Thoracic aorta (tissue), 2 donors: ENCODE data around the gene CPLANE1. TPM values are rescaled to one million over a fixed set of nuclear protein-coding genes. Genes with fewer than 3 reads are reported as not detected.
"Not testable (repeated sequence)": the region's sequence is repeated elsewhere in the genome, so short reads cannot be mapped to it uniquely, and the experiment has no call there.

Experiments used
- ATAC-seq: fragments of 150-250 bp; one replicate; pipeline ENCODE4 v1.8.0; 2017; ENCODE audit warnings: low read depth; ENCODE audit not compliant: insufficient number of reproducible peaks, low FRiP score
- DNase-seq: peaks from one replicate; pipeline ENCODE4 v3.0.0-alpha.2; 2020; ENCODE audit warnings: low spot score
- H3K27ac ChIP-seq, 2 donors: fragments of 200-600 bp; sonication (generic); 1 replicate in 1 of 2; 2 replicates in 1 of 2; pipeline ENCODE4 v1.5.1; 2016; ENCODE audit warnings: mild to moderate bottlenecking in 2 of 2, moderate library complexity in 2 of 2
- H3K27me3 ChIP-seq: fragments of 200-600 bp; sonication (generic); replicated peaks from 2 replicates; pipeline ENCODE4 v1.6.0; 2016; ENCODE audit warnings: mild to moderate bottlenecking; ENCODE audit not compliant: insufficient read depth
- H3K36me3 ChIP-seq: fragments of 200-600 bp; sonication (generic); one replicate; pipeline ENCODE4 v1.5.1; 2016
- H3K4me1 ChIP-seq, 2 donors: fragments of 200-600 bp; sonication (generic); 1 replicate in 1 of 2; 2 replicates in 1 of 2; pipeline versions ENCODE4 v1.5.1 to v1.6.0; 2016; ENCODE audit warnings: low read depth in 2 of 2, mild to moderate bottlenecking in 1 of 2; ENCODE audit not compliant: control insufficient read depth in 1 of 2
- H3K4me3 ChIP-seq: fragments of 200-600 bp; sonication (generic); 2 replicates; pipeline ENCODE4 v1.5.1; 2016; ENCODE audit warnings: mild to moderate bottlenecking
- H3K9me3 ChIP-seq: fragments of 200-600 bp; sonication (generic); 2 replicates; pipeline ENCODE4 v1.5.1; 2016
- CTCF ChIP-seq: fragments of 200-600 bp; sonication (generic); IDR thresholded peaks from one replicate; pipeline ENCODE4 v1.5.1; 2019; ENCODE audit warnings: antibody characterized with exemption
- total RNA-seq, 2 donors: library from RNA; depleted of rRNA; stranded (reverse); fragments of >200 nt; gene quantifications; one replicate each; pipeline versions ENCODE4 v1.1.0 to v1.2.3, GENCODE V29; 2016

The CPLANE1 gene
- total RNA-seq, 2 donors from 2014 or later = 24.1 to 44.0 TPM

DNA sequence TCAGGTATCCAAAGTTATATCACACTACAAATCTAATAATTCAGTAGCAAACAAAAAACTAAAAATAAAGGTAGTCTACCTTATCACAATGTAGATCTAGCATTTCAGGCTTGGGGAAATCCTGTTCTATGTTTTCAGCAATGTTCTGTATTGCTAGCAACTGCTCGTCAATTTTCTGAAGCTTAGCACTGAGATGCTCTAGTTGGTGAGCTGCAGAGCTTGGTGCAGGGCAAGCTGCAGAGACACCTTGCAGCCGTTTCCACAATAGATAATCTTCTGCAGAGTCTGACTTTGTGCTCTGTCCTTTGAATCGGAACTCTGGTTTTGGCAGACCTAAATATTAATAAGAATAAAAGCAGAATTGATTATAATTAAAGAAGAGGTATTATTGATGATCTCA is 95.5 kb downstream of the CPLANE1 start:
- Histone ChIP-seq H3K36me3 (peaks cover 41% of the 10 kb centered on the region), H3K4me1 (no peaks in the 10 kb centered on the region), H3K4me3 (no peak overlapping the region), H3K27me3 (no peaks in the 10 kb centered on the region), H3K27ac (no peak overlapping the region), H3K9me3 (no peaks in the 10 kb centered on the region)
- no peak for TF ChIP-seq CTCF
- DNase-seq (no peak), ATAC-seq (no peak)

DNA sequence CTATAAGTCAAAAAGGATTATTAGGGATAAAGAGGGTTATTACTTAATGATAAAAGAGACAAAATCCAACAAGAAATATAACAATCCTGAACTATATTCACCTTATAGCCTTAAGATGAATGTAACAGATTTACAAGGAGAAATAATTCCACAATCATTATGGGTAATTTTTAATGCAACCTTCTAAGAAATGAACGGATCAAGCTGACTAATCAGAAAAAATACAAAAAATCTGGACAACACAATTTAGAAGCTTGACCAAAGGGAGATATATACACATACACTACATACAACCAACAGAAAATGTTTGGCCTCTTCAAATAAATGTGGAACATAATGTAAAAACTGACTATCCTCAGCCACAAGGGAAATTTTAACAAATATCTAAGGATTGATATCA is 102.3 kb downstream of the CPLANE1 start:
- Histone ChIP-seq H3K4me1 (no peaks in the 10 kb centered on the region), H3K9me3 (no peaks in the 10 kb centered on the region), H3K36me3 (peaks cover 34% of the 10 kb centered on the region), H3K27me3 (no peaks in the 10 kb centered on the region), H3K4me3 (no peak overlapping the region), H3K27ac (no peak overlapping the region)
- ATAC-seq (no peak), DNase-seq (no peak)
- TF ChIP-seq CTCF = no peak

DNA sequence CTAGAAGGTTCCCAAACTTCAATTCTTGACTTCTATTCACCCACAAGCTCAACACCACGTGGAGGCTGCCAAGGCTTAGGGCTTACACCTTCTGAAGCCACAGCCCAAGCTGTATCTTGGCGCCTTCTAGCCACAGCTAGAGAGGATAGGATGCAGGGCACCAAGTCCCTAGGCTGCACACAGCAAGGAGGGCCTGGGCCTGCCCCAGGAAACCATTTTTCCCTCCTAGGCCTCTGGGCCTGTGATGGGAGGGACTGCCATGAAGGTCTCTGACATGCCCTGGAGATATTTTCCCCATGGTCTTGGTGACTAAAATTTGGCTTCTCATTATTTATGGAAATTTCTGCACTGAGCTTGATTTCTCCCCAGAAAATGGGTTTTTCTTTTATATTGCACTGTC is 112.5 kb downstream of the CPLANE1 start:
- Histone ChIP-seq H3K9me3 (no peaks in the 10 kb centered on the region), H3K36me3 (peaks cover 26% of the 10 kb centered on the region), H3K27me3 (no peaks in the 10 kb centered on the region), H3K4me3 (no peak overlapping the region), H3K27ac (no peak overlapping the region), H3K4me1 (no peaks in the 10 kb centered on the region)
- ATAC-seq = no peak
- no peak for TF ChIP-seq CTCF
- DNase-seq = no peak

DNA sequence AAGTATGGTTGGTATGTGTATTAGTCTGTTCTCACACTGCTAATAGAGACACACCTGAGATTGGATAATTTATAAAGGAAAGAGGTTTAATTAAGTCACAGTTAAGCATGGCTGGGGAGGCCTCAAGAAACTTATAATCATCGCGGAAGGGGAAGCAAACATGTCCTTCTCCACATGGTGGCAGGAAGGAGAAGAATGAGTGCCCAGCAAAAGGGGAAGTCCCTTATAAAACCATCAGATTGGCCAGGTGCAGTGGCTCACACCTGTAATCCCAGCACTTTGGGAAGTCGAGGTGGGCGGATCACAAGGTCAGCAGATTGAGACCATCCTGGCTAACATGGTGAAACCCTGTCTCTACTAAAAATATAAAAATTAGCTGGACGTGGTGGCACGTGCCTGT is 113.9 kb downstream of the CPLANE1 start:
- H3K36me3 ChIP-seq = peaks cover 25% of the 10 kb centered on the region
- DNase-seq, H3K27ac ChIP-seq, ATAC-seq, H3K4me1 ChIP-seq, H3K4me3 ChIP-seq, H3K9me3 ChIP-seq, H3K27me3 ChIP-seq: not testable (repeated sequence)

- Histone ChIP-seq H3K36me3 (peaks cover 24% of the 10 kb centered on the region), H3K4me1 (no peaks in the 10 kb centered on the region), H3K27me3 (no peaks in the 10 kb centered on the region), H3K4me3 (no peak overlapping the region), H3K9me3 (no peaks in the 10 kb centered on the region), H3K27ac (no peak overlapping the region)
- no peak for ATAC-seq
- TF ChIP-seq CTCF = no peak
- DNase-seq = no peak
These were observed 115.2 kb downstream of the CPLANE1 start for GRCh38 chr5:37133939-37134338.

DNA sequence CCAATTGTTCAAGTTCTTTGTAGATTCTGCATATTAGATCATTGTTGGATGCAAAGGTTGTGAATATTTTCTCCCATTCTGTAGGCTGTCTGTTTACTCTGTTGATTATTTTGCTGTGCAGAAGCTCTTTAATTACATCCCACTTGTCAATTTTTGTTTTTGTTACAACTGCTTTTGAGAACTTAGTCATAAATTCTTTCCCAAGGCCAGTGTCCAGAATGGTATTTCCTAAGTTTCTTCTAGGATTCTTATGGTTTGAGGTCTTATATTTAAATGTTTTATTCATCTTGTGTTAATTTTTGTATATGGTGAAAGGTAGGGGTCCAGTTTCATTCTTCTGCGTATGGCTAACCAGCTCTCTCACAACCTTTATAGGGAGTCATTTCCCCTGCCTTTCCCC is 116.5 kb downstream of the CPLANE1 start:
- H3K4me1 ChIP-seq = no peaks in the 10 kb centered on the region
- TF ChIP-seq CTCF = no peak
- no peak overlapping the region for H3K4me3 ChIP-seq
- H3K9me3 ChIP-seq = no peaks in the 10 kb centered on the region
- DNase-seq = no peak
- no peaks in the 10 kb centered on the region for H3K27me3 ChIP-seq
- no peak for ATAC-seq
- no peak overlapping the region for H3K27ac ChIP-seq
- H3K36me3 ChIP-seq = peaks cover 22% of the 10 kb centered on the region
